Lower leg skin (tissue), 4 donors: Measurements from ENCODE around the gene PFKFB4. TPM values are rescaled to one million over a fixed set of nuclear protein-coding genes. Genes with fewer than 3 reads are reported as not detected.
"Not testable (repeated sequence)": the region's sequence is repeated elsewhere in the genome, so short reads cannot be mapped to it uniquely, and the experiment has no call there.

Experiments used
- DNase-seq, 2 donors: peaks; one replicate each; pipeline ENCODE4 v3.0.0-alpha.2; 2019; ENCODE audit warnings: low spot score in 2 of 2
- H3K4me3 ChIP-seq: fragments of 200-600 bp; sonication (generic); 2 replicates; pipeline ENCODE4 v1.5.1; 2017; ENCODE audit warnings: mild to moderate bottlenecking, low read depth; ENCODE audit not compliant: poor library complexity, severe bottlenecking
- POLR2A ChIP-seq, 2 donors: fragments of 450-650 bp; IDR thresholded peaks; one replicate each; pipeline ENCODE4 v1.6.1; 2016 to 2017; ENCODE audit warnings: antibody characterized with exemption in 2 of 2, mild to moderate bottlenecking in 1 of 2, moderate library complexity in 1 of 2
- WGBS, 2 donors: methylation state at CpG; one replicate each; pipeline ENCODE4 v1.1.5; 2018; 5-methylcytosine and 5-hydroxymethylcytosine counted together
- intact Hi-C: fragments of 100-400 bp; cut with DNase I; formaldehyde crosslinking; loops from one replicate; pipeline ENCODE4 v1.15.0; 2023; ENCODE audit warnings: low total_unique reads
- total RNA-seq, 4 donors: library from RNA; depleted of rRNA; stranded (reverse); fragments of >200 nt; gene quantifications; one replicate each; pipeline ENCODE4 v1.1.0, GENCODE V29; 2016
- TF ChIP-seq, protein P1 (sequence below), 3 donors: fragments of 450-650 bp; IDR thresholded peaks; one replicate each; pipeline ENCODE4 v1.5.1; 2016; ENCODE audit warnings: antibody characterized with exemption in 3 of 3, mild to moderate bottlenecking in 3 of 3, moderate library complexity in 2 of 3

Gene PFKFB4
- total RNA-seq, 4 donors from 2014 or later: 3.7 to 8.8 (median 6.4) TPM

DNA sequence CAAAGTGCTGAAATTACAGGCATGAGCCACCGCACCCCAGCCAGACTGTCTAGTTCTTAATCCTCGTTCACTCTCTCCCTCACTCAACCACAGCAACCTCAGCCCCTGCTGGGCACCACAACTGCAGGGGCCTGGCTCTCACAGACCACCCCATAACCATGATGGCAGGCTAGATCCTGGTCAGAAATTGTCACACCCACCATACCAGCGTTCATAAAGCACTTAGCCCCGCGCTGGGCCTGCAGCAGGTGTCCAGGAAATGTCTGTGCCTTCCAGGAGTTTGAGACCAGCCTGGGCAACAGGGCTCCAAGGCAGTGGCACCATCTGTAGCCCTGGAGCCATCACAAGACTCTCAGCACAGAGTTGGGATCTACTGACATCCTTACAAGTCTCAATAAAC, 54.5 kb downstream of the PFKFB4 start:
- WGBS, 2 donors: 70 to 77% methylated on average over 5 of the region's 5 CpGs
- H3K4me3 ChIP-seq: no peak overlapping the region
- DNase-seq: no peak
- intact Hi-C loops: no loop called here
- TF ChIP-seq POLR2A (IDR thresholded peaks at IDR 0.05): no peak
- TF ChIP-seq, protein P1, sequence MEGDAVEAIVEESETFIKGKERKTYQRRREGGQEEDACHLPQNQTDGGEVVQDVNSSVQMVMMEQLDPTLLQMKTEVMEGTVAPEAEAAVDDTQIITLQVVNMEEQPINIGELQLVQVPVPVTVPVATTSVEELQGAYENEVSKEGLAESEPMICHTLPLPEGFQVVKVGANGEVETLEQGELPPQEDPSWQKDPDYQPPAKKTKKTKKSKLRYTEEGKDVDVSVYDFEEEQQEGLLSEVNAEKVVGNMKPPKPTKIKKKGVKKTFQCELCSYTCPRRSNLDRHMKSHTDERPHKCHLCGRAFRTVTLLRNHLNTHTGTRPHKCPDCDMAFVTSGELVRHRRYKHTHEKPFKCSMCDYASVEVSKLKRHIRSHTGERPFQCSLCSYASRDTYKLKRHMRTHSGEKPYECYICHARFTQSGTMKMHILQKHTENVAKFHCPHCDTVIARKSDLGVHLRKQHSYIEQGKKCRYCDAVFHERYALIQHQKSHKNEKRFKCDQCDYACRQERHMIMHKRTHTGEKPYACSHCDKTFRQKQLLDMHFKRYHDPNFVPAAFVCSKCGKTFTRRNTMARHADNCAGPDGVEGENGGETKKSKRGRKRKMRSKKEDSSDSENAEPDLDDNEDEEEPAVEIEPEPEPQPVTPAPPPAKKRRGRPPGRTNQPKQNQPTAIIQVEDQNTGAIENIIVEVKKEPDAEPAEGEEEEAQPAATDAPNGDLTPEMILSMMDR (IDR thresholded peaks at IDR 0.05): no peak

DNA sequence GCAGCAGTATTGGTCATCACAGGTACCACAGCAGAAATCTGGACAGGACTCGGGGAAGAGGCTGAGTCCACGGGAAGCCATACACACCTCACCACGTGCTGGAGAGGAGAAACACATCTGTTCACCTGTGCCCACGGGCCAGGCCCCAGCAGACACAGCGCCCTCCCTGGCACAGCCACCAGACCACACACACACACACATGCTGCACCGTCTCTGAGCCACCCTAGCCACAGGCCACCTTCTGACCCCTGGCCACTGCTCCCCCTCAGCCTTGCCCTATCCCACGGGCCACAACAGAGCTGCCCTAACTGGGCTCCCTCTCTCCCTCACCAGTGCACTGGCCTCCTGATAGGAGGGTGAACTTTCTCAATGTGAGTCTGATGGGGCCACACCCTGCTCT, 55.4 kb downstream of the PFKFB4 start:
- H3K4me3 ChIP-seq: no peak overlapping the region
- TF ChIP-seq, protein P1 (IDR thresholded peaks at IDR 0.05): no peak
- no peak for TF ChIP-seq POLR2A (IDR thresholded peaks at IDR 0.05)
- intact Hi-C loops: no loop called here
- DNase-seq: no peak
- 68 to 71% methylated on average over 6 to 7 of the region's 7 CpGs for WGBS, 2 donors

DNA sequence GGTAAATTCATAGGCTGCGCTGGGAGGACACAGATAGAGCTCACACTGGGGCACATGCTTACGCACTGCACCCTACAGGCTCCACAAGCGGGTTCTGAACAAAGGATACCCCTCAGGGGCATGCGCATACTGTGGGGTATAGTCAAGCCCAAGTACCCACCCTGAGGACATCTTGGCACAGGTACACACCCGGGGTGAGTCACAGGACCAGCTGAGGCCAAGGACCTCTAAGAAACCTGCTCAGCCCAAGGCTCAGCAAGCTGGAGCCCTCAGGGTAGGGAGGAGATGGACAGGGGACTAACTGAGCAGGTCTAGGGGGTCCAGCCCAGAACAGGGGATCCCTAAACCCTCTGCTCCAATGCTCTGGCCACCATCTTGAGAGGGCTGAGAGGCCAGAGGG, 55.9 kb downstream of the PFKFB4 start:
- 89 to 95% methylated on average over 5 of the region's 5 CpGs for WGBS, 2 donors
- H3K4me3 ChIP-seq: no peak overlapping the region
- no peak for DNase-seq
- TF ChIP-seq POLR2A (IDR thresholded peaks at IDR 0.05): no peak
- TF ChIP-seq, protein P1 (IDR thresholded peaks at IDR 0.05): no peak
- intact Hi-C loops: no loop called here

DNA sequence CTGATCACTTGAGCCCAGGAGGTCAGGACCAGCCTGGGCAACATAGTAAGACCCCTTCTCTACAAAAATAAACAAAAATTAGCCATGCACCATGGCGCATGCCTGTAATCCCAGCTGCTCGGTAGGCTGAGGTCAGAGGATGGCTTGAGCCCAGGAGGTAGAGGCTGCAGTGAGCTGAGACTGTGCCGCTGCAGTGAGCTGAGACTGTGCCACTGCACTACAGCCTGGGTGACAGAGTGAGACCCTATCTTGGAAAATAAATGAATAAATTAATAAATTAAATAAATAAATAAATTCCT, 63.5 kb downstream of the PFKFB4 start:
- no peak overlapping the region for H3K4me3 ChIP-seq
- intact Hi-C loops: no loop called here
- WGBS, 2 donors: 81% methylated on average over 3 of the region's 3 CpGs
- DNase-seq: no peak
- TF ChIP-seq, protein P1 (IDR thresholded peaks at IDR 0.05): no peak
- TF ChIP-seq POLR2A (IDR thresholded peaks at IDR 0.05): no peak

DNA sequence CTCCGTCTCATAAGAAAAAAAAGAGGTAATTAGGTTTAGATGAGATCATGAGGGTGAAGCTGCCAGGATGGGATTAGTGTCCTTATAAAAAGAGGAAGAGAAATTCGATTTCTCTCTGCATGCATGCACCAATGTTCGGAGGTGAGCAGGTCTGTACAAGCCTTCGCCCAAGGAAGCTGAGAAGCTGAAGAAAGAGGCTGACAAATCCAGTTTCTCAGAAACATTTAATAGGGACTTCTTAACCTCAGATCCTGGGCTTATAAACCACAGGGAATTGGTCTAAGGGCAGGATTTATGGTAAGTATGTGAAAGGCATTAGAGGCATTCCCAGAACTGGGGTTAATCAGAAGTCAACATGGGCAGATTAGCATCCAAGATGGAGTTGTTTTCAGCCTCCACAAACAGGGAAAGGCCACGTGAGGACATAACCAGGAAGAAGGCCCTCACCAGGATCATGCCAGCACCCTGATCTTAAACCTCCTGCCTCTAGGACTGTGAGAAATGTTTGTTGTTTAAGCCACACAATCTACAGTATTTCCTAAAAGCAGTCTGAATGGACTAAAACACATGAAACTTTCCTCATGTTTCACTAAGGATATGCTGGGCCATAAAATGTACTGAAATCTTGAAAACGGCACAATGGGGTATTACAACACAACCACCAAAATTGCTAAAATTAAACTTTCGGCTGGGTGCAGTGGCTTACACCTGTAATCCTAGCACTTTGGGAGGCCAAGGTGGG, 64.0 kb downstream of the PFKFB4 start:
- DNase-seq: no peak
- H3K4me3 ChIP-seq: no peak overlapping the region
- TF ChIP-seq, protein P1 (IDR thresholded peaks at IDR 0.05): no peak
- no peak for TF ChIP-seq POLR2A (IDR thresholded peaks at IDR 0.05)
- intact Hi-C loops: no loop called here
- 46 to 54% methylated on average over 7 of the region's 7 CpGs for WGBS, 2 donors

DNA sequence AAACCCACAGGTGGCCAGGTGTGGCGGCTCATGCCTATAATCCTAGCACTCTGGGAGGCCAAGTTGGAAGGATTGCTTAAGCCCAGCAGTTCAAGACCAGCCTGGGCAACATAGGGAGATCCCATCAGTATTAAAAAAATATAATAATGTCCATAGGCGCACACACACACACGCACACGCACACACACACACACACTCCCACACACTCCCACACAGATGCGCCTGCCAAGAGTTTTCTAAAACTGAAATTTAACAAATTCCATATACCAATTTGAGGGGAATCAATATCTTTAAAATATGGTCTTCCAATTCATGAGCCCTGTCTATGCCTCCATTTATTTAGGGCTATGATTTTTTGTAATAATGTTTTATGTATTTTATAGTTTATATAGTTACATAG, 69.7 kb downstream of the PFKFB4 start:
- H3K4me3 ChIP-seq: no peak overlapping the region
- WGBS, 2 donors: 93 to 99% methylated on average over 5 of the region's 5 CpGs
- no peak for DNase-seq
- intact Hi-C loops: no loop called here
- no peak for TF ChIP-seq POLR2A (IDR thresholded peaks at IDR 0.05)
- TF ChIP-seq, protein P1 (IDR thresholded peaks at IDR 0.05): no peak

DNA sequence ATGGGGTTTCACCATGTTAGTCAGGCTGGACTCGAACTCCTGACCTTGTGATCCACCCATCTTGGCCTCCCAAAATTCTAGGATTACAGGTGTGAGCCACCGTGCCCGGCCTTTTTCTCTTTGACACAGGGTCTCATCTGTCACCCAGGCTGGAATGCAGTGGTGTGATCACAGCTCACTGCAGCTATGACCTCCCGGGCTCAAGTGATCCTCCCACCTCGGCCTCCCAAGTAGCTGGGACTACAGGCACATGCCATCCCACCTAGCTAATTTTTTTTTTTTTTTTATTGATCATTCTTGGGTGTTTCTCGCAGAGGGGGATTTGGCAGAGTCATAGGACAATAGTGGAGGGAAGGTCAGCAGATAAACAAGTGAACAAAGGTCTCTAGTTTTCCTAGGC, 73.8 kb downstream of the PFKFB4 start:
- intact Hi-C loops: not testable (repeated sequence)

DNA sequence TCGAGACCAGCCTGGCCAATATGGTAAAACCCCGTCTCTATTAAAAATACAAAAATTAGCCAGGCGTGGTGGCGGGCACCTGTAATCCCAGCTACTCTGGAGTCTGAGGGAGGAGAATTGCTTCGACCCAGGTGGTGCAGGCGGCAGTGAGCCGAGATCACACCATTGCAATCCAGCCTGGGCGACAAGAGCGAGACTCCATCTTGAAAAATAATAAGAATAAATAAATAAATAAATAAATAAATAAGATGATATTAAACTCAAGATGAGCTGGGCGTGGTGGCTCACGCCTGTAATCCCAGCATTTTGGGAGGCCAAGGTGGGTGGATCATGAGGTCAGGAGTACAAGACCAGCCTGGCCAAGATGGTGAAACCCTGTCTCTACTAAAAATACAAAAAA, 75.7 kb downstream of the PFKFB4 start:
- 95 to 98% methylated on average over 11 of the region's 11 CpGs for WGBS, 2 donors
- intact Hi-C loops, H3K4me3 ChIP-seq, DNase-seq: not testable (repeated sequence)

More for the DNA sequence above, 73.8 kb downstream of the PFKFB4 start:
- H3K4me3 ChIP-seq, DNase-seq: not testable (repeated sequence)
- 95 to 96% methylated on average over 6 of the region's 6 CpGs for WGBS, 2 donors
